WI38 (cell line): ENCODE data around the gene APOBEC3B.

Experiments used
- H3K4me3 ChIP-seq: 2 replicates; pipeline ENCODE4 v1.5.1; 2011; ENCODE audit warnings: low read depth, mild to moderate bottlenecking, control low read depth, low read length
- CTCF ChIP-seq: IDR thresholded peaks from 2 replicates; pipeline ENCODE4 v1.5.1; 2012; ENCODE audit warnings: low read depth, mild to moderate bottlenecking, control low read depth, low read length

APOBEC3B gene

GRCh38 chr22:38938221-38938620 lies 43.9 kb upstream of the APOBEC3B start:
- no peak for TF ChIP-seq CTCF
- H3K4me3 ChIP-seq: no peak overlapping the region

GRCh38 chr22:38938925-38939324 lies 43.2 kb upstream of the APOBEC3B start:
- TF ChIP-seq CTCF: no peak
- no peak overlapping the region for H3K4me3 ChIP-seq

- TF ChIP-seq CTCF: no peak
- H3K4me3 ChIP-seq: no peak overlapping the region
Measured at GRCh38 chr22:38940811-38941384, 41.2 kb upstream of the APOBEC3B start.

GRCh38 chr22:38941488-38941987 lies 40.6 kb upstream of the APOBEC3B start:
- no peak overlapping the region for H3K4me3 ChIP-seq
- TF ChIP-seq CTCF: no peak

- no peak for TF ChIP-seq CTCF
Measured at GRCh38 chr22:38942702-38943101, 39.4 kb upstream of the APOBEC3B start.

GRCh38 chr22:38943201-38943600 lies 38.9 kb upstream of the APOBEC3B start:
- no peak for TF ChIP-seq CTCF
- no peak overlapping the region for H3K4me3 ChIP-seq

More at GRCh38 chr22:38942702-38943101, 39.4 kb upstream of the APOBEC3B start:
- no peak overlapping the region for H3K4me3 ChIP-seq

GRCh38 chr22:38943882-38944281 lies 38.3 kb upstream of the APOBEC3B start:
- no peak for TF ChIP-seq CTCF
- H3K4me3 ChIP-seq: no peak overlapping the region
